ENCODE data around the gene NSUN5.
"Not testable (repeated sequence)": the region's sequence is repeated elsewhere in the genome, so short reads cannot be mapped to it uniquely, and the experiment has no call there.

- TF ChIP-seq, protein P1, sequence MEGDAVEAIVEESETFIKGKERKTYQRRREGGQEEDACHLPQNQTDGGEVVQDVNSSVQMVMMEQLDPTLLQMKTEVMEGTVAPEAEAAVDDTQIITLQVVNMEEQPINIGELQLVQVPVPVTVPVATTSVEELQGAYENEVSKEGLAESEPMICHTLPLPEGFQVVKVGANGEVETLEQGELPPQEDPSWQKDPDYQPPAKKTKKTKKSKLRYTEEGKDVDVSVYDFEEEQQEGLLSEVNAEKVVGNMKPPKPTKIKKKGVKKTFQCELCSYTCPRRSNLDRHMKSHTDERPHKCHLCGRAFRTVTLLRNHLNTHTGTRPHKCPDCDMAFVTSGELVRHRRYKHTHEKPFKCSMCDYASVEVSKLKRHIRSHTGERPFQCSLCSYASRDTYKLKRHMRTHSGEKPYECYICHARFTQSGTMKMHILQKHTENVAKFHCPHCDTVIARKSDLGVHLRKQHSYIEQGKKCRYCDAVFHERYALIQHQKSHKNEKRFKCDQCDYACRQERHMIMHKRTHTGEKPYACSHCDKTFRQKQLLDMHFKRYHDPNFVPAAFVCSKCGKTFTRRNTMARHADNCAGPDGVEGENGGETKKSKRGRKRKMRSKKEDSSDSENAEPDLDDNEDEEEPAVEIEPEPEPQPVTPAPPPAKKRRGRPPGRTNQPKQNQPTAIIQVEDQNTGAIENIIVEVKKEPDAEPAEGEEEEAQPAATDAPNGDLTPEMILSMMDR (IDR thresholded peaks at IDR 0.05; ENCODE audit: insufficient read depth, low read length, poor library complexity, severe bottlenecking) = not testable (repeated sequence)
- not testable (repeated sequence) for TF ChIP-seq EZH2phosphoT487 (conservative IDR thresholded peaks at IDR 0.05; ENCODE audit: low read length)
Measured at GRCh38 chr7:73327922-73328321, 19.3 kb upstream of the NSUN5 start, which contains the start of the genes FKBP6 and TRIM50.

Measured in SU-DHL-6 (cell line).